Transverse colon (tissue), 4 donors: ENCODE data around the gene ECEL1.

ENCODE experiments used
- POLR2AphosphoS5 ChIP-seq, 3 donors: sonication (generic); formaldehyde crosslinking; IDR thresholded peaks; one replicate each; pipeline ENCODE4 v1.6.1; 2016; ENCODE audit warnings: antibody characterized with exemption in 3 of 3
- TF ChIP-seq, protein P1 (sequence below), 5 experiments: fragments of 200-600 bp in 3 of 5; fragments of 450-650 bp in 2 of 5; sonication (generic) in 3 of 5; IDR thresholded peaks; 1 replicate in 2 of 5; 2 replicates in 3 of 5; pipeline ENCODE4 v1.5.1; 2016 to 2017; ENCODE audit warnings: antibody characterized with exemption in 5 of 5, inconsistent platforms in 3 of 5, mild to moderate bottlenecking in 2 of 5, moderate library complexity in 1 of 5

DNA sequence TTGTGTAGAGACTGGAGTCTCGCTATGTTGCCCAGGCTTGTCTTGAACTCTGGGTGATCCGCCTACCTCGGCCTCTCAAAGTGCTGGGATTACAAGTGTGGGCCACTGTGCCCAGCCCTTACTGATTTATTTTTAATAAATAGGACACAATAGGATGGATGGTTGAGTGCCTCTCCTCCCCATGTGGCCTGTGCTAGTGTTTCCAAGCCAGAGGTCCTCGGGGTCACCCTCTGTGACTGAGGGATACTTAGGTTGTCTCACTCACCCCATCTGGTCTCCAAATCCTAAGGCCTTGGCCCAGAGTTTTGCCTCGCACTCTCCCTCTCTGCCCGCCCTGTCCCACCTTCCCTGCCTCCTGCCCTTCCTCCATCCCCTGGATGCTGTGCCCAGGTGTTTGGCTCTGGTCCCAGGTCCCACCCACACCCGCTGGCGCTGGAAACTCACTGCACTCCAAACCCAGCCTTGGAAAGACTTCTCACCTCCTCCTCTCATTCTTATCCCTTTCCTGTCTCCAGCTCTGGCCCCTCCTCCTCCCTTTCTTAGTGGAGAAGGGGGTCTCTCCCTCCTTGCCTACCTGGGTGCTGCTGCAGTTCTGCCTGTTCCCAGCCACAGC lies 4.7 kb upstream of the ECEL1 start:
- TF ChIP-seq POLR2AphosphoS5 (IDR thresholded peaks at IDR 0.05) = no peak
- TF ChIP-seq, protein P1, sequence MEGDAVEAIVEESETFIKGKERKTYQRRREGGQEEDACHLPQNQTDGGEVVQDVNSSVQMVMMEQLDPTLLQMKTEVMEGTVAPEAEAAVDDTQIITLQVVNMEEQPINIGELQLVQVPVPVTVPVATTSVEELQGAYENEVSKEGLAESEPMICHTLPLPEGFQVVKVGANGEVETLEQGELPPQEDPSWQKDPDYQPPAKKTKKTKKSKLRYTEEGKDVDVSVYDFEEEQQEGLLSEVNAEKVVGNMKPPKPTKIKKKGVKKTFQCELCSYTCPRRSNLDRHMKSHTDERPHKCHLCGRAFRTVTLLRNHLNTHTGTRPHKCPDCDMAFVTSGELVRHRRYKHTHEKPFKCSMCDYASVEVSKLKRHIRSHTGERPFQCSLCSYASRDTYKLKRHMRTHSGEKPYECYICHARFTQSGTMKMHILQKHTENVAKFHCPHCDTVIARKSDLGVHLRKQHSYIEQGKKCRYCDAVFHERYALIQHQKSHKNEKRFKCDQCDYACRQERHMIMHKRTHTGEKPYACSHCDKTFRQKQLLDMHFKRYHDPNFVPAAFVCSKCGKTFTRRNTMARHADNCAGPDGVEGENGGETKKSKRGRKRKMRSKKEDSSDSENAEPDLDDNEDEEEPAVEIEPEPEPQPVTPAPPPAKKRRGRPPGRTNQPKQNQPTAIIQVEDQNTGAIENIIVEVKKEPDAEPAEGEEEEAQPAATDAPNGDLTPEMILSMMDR (IDR thresholded peaks at IDR 0.05) = no peak
